Measurements from ENCODE around the gene TMEM79.

The TMEM79 gene

GRCh38 chr1:156293098-156293434, 8.9 kb downstream of the TMEM79 start:
- no peaks in the 10 kb centered on the region for H3K9me3 ChIP-seq
- H3K27me3 ChIP-seq, result no peaks in the 10 kb centered on the region
- no peaks in the 10 kb centered on the region for H4K20me1 ChIP-seq
- TF ChIP-seq Cebpa-rat (IDR thresholded peaks at IDR 0.05), result no peak
- no peak overlapping the region for H3K27ac ChIP-seq
- no peak overlapping the region for H3K4me2 ChIP-seq
- no peaks in the 10 kb centered on the region for H3K4me1 ChIP-seq
- no peak overlapping the region for H3K9ac ChIP-seq
- H3K4me3 ChIP-seq, result no peak overlapping the region
- peaks cover 28% of the 10 kb centered on the region for H3K36me3 ChIP-seq

DNA sequence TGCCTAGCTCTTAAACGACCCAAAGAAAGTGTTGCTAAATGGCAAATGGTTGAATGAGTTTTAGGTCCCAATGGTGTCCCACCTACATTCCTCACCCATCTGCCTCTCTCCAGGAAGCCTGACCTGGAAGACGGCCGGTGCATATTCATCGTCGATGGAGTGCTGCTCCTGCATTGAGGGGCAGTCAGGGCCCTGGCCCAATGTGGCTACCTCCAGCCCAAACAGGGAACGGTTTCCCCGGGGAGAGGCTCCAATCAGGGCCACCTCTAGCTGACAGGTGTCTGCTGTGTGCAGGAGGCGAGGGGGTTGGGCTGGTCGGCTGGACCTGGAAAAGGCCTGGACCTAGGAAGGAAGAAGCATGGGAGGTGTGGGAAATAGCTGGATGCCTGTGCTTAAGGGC, 9.8 kb downstream of the TMEM79 start:
- Histone ChIP-seq H3K4me3 (no peak overlapping the region), H3K9ac (no peak overlapping the region), H3K4me1 (no peaks in the 10 kb centered on the region), H4K20me1 (no peaks in the 10 kb centered on the region), H3K9me3 (no peaks in the 10 kb centered on the region), H3K27ac (no peak overlapping the region), H3K36me3 (peaks cover 28% of the 10 kb centered on the region), H3K27me3 (no peaks in the 10 kb centered on the region), H3K4me2 (no peak overlapping the region)
- TF ChIP-seq Cebpa-rat (IDR thresholded peaks at IDR 0.05), result no peak

- Histone ChIP-seq H3K36me3 (peaks cover 25% of the 10 kb centered on the region), H3K27ac (no peak within 1 kb of the TSS)
Observed at GRCh38 chr1:156295391-156295947, 11.3 kb downstream of the TMEM79 start, which contains the start of gene GLMP. Gene GLMP, minus strand, starts transcription at chr1:156295679. Its CDS starts 34 bp downstream, at chr1:156295645.

GRCh38 chr1:156298852-156299357, 14.8 kb downstream of the TMEM79 start, which contains the start of gene VHLL:
Gene VHLL, minus strand, starts transcription at chr1:156299307. Its CDS starts 118 bp downstream, at chr1:156299189.
- H3K4me2 ChIP-seq, result no peak within 1 kb of the TSS
- H3K27ac ChIP-seq, result no peak within 1 kb of the TSS
- no peaks in the 10 kb centered on the region for H3K27me3 ChIP-seq
- H4K20me1 ChIP-seq, result no peaks in the 10 kb centered on the region
- no peaks in the 10 kb centered on the region for H3K9me3 ChIP-seq
- no peak within 1 kb of the TSS for H3K9ac ChIP-seq
- H3K36me3 ChIP-seq, result peaks cover 23% of the 10 kb centered on the region
- H3K4me3 ChIP-seq, result no peak within 1 kb of the TSS
- no peak for TF ChIP-seq Cebpa-rat (IDR thresholded peaks at IDR 0.05)
- H3K4me1 ChIP-seq, result no peaks in the 10 kb centered on the region

More at GRCh38 chr1:156295391-156295947, 11.3 kb downstream of the TMEM79 start, which contains the start of gene GLMP:
- no peak within 1 kb of the TSS for H3K4me3 ChIP-seq
- H3K9me3 ChIP-seq, result no peaks in the 10 kb centered on the region
- H4K20me1 ChIP-seq, result no peaks in the 10 kb centered on the region
- no peak within 1 kb of the TSS for H3K4me2 ChIP-seq
- no peaks in the 10 kb centered on the region for H3K4me1 ChIP-seq
- H3K9ac ChIP-seq, result no peak within 1 kb of the TSS
- H3K27me3 ChIP-seq, result no peaks in the 10 kb centered on the region
- no peak for TF ChIP-seq Cebpa-rat (IDR thresholded peaks at IDR 0.05)

DNA sequence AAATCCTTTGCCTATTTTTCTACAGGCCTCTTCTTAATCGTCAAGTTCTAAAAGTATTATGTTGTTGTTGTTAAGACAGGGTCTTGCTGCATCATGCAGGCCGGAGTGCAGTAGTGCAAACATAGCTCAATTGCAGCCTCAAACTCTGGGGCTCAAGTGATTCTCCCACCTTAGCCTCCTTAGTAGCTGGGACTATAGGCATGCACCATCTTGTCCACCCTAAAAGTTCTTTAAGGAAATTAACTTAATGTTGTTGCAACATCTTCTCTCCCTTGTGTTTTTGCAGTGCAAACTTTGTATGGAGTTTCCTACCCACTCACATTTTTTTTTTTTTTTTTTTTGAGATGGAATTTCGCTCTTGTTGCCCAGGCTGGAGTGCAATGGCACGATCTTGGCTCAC, 19.1 kb downstream of the TMEM79 start:
- Histone ChIP-seq H3K4me1 (no peaks in the 10 kb centered on the region), H3K36me3 (peaks cover 67% of the 10 kb centered on the region), H3K27me3 (no peaks in the 10 kb centered on the region), H3K9me3 (no peaks in the 10 kb centered on the region), H3K4me3 (no peak overlapping the region), H3K4me2 (no peak overlapping the region), H3K27ac (no peak overlapping the region), H3K9ac (no peak overlapping the region), H4K20me1 (no peaks in the 10 kb centered on the region)
- no peak for TF ChIP-seq Cebpa-rat (IDR thresholded peaks at IDR 0.05)

GRCh38 chr1:156305215-156305614, 21.1 kb downstream of the TMEM79 start:
- H3K4me2 ChIP-seq, result no peak overlapping the region
- no peaks in the 10 kb centered on the region for H3K9me3 ChIP-seq
- no peaks in the 10 kb centered on the region for H3K27me3 ChIP-seq
- no peak overlapping the region for H3K27ac ChIP-seq
- no peak overlapping the region for H3K9ac ChIP-seq
- peaks cover 16% of the 10 kb centered on the region; the same call in 1 of the 2 replicates for H4K20me1 ChIP-seq
- no peak for TF ChIP-seq Cebpa-rat (IDR thresholded peaks at IDR 0.05)
- no peaks in the 10 kb centered on the region for H3K4me1 ChIP-seq
- H3K4me3 ChIP-seq, result no peak overlapping the region
- H3K36me3 ChIP-seq, result peaks cover 78% of the 10 kb centered on the region

- H3K27ac ChIP-seq, result no peak overlapping the region
- H4K20me1 ChIP-seq, result peaks cover 24% of the 10 kb centered on the region
- H3K27me3 ChIP-seq, result no peaks in the 10 kb centered on the region
- H3K4me2 ChIP-seq, result no peak overlapping the region
- H3K4me1 ChIP-seq, result no peaks in the 10 kb centered on the region
- no peak overlapping the region for H3K4me3 ChIP-seq
- no peak for TF ChIP-seq Cebpa-rat (IDR thresholded peaks at IDR 0.05)
- no peaks in the 10 kb centered on the region for H3K9me3 ChIP-seq
- no peak overlapping the region for H3K9ac ChIP-seq
- H3K36me3 ChIP-seq, result peaks cover 97% of the 10 kb centered on the region
Observed at GRCh38 chr1:156308078-156308477, 24.0 kb downstream of the TMEM79 start.

- H3K36me3 ChIP-seq, result peaks cover 99% of the 10 kb centered on the region
Observed at GRCh38 chr1:156310962-156311361, 26.8 kb downstream of the TMEM79 start.

GRCh38 chr1:156316909-156317308, 32.8 kb downstream of the TMEM79 start:
- Histone ChIP-seq H3K4me1 (no peaks in the 10 kb centered on the region), H3K4me2 (no peak overlapping the region), H3K4me3 (no peak overlapping the region), H3K27ac (no peak overlapping the region), H3K36me3 (peaks cover 99% of the 10 kb centered on the region), H3K9me3 (no peaks in the 10 kb centered on the region), H3K9ac (no peak overlapping the region), H3K27me3 (no peaks in the 10 kb centered on the region), H4K20me1 (peaks cover 55% of the 10 kb centered on the region)
- TF ChIP-seq Cebpa-rat (IDR thresholded peaks at IDR 0.05), result peak; percentile 23; the same call in 1 of the 2 replicates

More at GRCh38 chr1:156310962-156311361, 26.8 kb downstream of the TMEM79 start:
- peak; percentile 67; the same call in 1 of the 2 replicates for TF ChIP-seq Cebpa-rat (IDR thresholded peaks at IDR 0.05)
- Histone ChIP-seq H3K27ac (no peak overlapping the region), H3K9me3 (no peaks in the 10 kb centered on the region), H3K4me2 (no peak overlapping the region), H3K27me3 (no peaks in the 10 kb centered on the region), H3K4me1 (no peaks in the 10 kb centered on the region), H3K9ac (no peak overlapping the region), H4K20me1 (peaks cover 34% of the 10 kb centered on the region), H3K4me3 (no peak overlapping the region)

DNA sequence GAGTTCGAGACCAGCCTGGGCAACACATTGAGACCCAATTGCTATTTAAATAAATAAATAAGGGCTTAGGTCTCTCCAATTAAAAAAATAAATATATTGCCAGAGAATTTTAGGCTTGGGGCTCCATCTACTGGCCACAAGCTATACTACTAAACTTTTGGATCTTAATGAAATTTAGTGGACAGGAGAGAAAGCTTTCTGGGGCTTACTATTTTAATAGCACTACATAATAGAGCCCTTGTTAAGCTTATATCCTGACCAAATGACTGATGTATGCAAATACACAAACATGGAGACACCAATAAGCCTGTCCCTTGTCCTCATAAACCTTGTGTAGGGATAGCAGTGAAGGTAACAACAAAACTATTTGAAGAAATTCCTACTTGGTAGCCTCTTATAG, 35.5 kb downstream of the TMEM79 start:
- Histone ChIP-seq H3K9me3 (no peaks in the 10 kb centered on the region), H3K27ac (no peak overlapping the region), H3K9ac (no peak overlapping the region), H3K4me1 (no peaks in the 10 kb centered on the region), H3K36me3 (peaks cover 99% of the 10 kb centered on the region), H3K4me2 (no peak overlapping the region), H4K20me1 (peaks cover 67% of the 10 kb centered on the region), H3K27me3 (no peaks in the 10 kb centered on the region), H3K4me3 (no peak overlapping the region)
- TF ChIP-seq Cebpa-rat (IDR thresholded peaks at IDR 0.05), result no peak

All from BLaER1 (cell line).